Left lung (tissue), 10 donors: Measurements from ENCODE around the gene MEIOB. TPM values are rescaled to one million over a fixed set of nuclear protein-coding genes. Genes with fewer than 3 reads are reported as not detected.
A peak's percentile ranks its signal among the peaks of the same experiment; 100 is the strongest.

Experiments
- ATAC-seq: fragments of 200-7000 bp; cut with Tn5 transposase; one replicate; pipeline ENCODE4 v1.9.1; 2020; ENCODE audit warnings: moderate library complexity
- DNase-seq, 4 donors: peaks; one replicate each; pipeline ENCODE4 v3.0.0-alpha.2; 2013 to 2020
- H3K27ac ChIP-seq, 2 donors: fragments of 200-600 bp; sonication (generic) in 1 of 2; one replicate each; pipeline versions ENCODE4 v1.5.0 to v1.8.0; 2020 to 2021
- H3K27me3 ChIP-seq, 2 donors: fragments of 200-600 bp; sonication (generic) in 1 of 2; one replicate each; pipeline versions ENCODE4 v1.5.0 to v1.8.0; 2020 to 2021
- H3K36me3 ChIP-seq, 2 donors: fragments of 200-600 bp; sonication (generic) in 1 of 2; one replicate each; pipeline versions ENCODE4 v1.5.0 to v1.8.0; 2020 to 2021
- H3K4me1 ChIP-seq, 2 donors: fragments of 200-600 bp; one replicate each; pipeline ENCODE4 v1.8.0; 2021
- H3K4me3 ChIP-seq, 2 donors: fragments of 200-600 bp; sonication (generic) in 1 of 2; one replicate each; pipeline versions ENCODE4 v1.5.0 to v1.8.0; 2020 to 2021; ENCODE audit warnings: mild to moderate bottlenecking in 1 of 2
- H3K9me3 ChIP-seq, 2 donors: fragments of 200-600 bp; sonication (generic) in 1 of 2; one replicate each; pipeline versions ENCODE4 v1.5.0 to v1.8.0; 2020 to 2021
- intact Hi-C, 2 donors: fragments of 100-400 bp; cut with DNase I; formaldehyde crosslinking; loops; one replicate each; pipeline versions ENCODE4 v1.11.2 to v1.14.2; 2022
- polyA plus RNA-seq, 6 donors: library from polyadenylated mRNA; unstranded; fragments of 120-200 nt; gene quantifications; one replicate each; pipeline ENCODE4 v1.2.1, GENCODE V29; 2013; ENCODE audit not compliant: insufficient read length in 6 of 6
- total RNA-seq, 2 donors: library from RNA; stranded (reverse); fragmentation: NEBNext Ultra II Directional; extraction: Animal tissue kit (Norgen Biotek cat#: 25700); gene quantifications; one replicate each; pipeline ENCODE4 v1.2.1, GENCODE V29; 2021
- TF ChIP-seq, protein P1 (sequence below), 2 donors: fragments of 200-600 bp; sonication (generic) in 1 of 2; IDR thresholded peaks; one replicate each; pipeline versions ENCODE4 v1.5.0 to v1.8.0; 2021; ENCODE audit warnings: antibody characterized with exemption in 2 of 2
- donor health status: DM: no; HTN: yes; CAD: no.
- donor health status: DM: no; HTN: no; CAD: no.

The MEIOB gene
- total and polyA plus RNA-seq, 8 donors = 0.37 to 0.75 (median 0.59) TPM; not detected in 2

- ATAC-seq (no peak), DNase-seq (peak in 2 of 4 donors; percentile 25 to 76)
- Histone ChIP-seq H3K27ac (no peak overlapping the region), H3K4me1 (no peaks in the 10 kb centered on the region), H3K4me3 (no peak overlapping the region), H3K36me3 (peaks cover 0 to 53% of the 10 kb centered on the region in 2 donors), H3K27me3 (no peaks in the 10 kb centered on the region), H3K9me3 (no peaks in the 10 kb centered on the region)
- TF ChIP-seq, protein P1, sequence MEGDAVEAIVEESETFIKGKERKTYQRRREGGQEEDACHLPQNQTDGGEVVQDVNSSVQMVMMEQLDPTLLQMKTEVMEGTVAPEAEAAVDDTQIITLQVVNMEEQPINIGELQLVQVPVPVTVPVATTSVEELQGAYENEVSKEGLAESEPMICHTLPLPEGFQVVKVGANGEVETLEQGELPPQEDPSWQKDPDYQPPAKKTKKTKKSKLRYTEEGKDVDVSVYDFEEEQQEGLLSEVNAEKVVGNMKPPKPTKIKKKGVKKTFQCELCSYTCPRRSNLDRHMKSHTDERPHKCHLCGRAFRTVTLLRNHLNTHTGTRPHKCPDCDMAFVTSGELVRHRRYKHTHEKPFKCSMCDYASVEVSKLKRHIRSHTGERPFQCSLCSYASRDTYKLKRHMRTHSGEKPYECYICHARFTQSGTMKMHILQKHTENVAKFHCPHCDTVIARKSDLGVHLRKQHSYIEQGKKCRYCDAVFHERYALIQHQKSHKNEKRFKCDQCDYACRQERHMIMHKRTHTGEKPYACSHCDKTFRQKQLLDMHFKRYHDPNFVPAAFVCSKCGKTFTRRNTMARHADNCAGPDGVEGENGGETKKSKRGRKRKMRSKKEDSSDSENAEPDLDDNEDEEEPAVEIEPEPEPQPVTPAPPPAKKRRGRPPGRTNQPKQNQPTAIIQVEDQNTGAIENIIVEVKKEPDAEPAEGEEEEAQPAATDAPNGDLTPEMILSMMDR (IDR thresholded peaks at IDR 0.05) = no peak
- intact Hi-C loops = no loop called here
Observed at GRCh38 chr16:1791943-1792812, 79.8 kb downstream of the MEIOB start.

DNA sequence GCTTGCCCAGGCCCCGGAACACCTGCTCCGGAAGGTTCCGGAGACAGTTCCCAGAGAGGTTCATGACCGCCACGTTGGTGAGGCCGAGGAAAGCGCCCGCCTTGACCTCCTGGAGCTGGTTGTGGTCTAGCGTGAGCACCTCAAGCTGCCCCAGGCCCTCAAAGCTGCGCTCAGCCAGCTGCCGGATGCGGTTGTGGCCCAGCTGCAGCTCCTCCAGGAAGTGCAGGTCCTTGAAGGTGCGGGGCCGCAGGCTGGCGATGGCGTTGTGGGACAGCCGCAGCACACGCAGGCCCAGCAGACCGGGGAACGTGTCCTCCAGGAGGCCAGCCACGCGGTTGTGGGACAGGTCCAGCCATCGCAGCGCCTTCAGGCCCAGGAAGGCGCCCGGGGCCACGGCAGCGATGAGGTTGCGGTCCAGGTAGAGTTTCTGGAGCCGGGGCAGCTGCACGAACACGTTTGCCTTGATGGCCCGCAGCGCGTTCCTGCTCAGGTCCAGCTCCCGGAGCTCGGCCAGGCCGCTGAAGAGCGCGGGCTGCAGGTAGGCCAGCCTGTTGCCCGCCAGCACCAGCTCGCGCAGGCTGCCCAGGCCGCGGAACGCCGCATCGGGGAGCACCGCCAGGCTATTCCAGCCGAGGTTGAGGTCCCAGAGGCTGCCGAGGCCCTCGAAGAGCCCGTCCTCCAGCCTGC is 80.6 kb downstream of the MEIOB start:
- H3K4me3 ChIP-seq = no peak overlapping the region
- H3K27me3 ChIP-seq = no peaks in the 10 kb centered on the region
- H3K4me1 ChIP-seq = no peaks in the 10 kb centered on the region
- H3K36me3 ChIP-seq = peaks cover 0 to 61% of the 10 kb centered on the region in 2 donors
- TF ChIP-seq, protein P1 (IDR thresholded peaks at IDR 0.05) = no peak
- peak in 1 of 4 donors; percentile 80 for DNase-seq
- H3K9me3 ChIP-seq = no peaks in the 10 kb centered on the region
- no peak for ATAC-seq
- intact Hi-C loops = no loop called here
- no peak overlapping the region for H3K27ac ChIP-seq

GRCh38 chr16:1790611-1791255 is 81.2 kb downstream of the MEIOB start:
- ATAC-seq (no peak), DNase-seq (peak in 1 of 4 donors; percentile 72)
- H3K9me3 ChIP-seq = no peaks in the 10 kb centered on the region
- no peak overlapping the region for H3K4me3 ChIP-seq
- intact Hi-C loops = no loop called here
- H3K36me3 ChIP-seq = peaks cover 0 to 68% of the 10 kb centered on the region in 2 donors
- no peaks in the 10 kb centered on the region for H3K27me3 ChIP-seq
- peaks cover 0 to 4% of the 10 kb centered on the region in 2 donors for H3K4me1 ChIP-seq
- TF ChIP-seq, protein P1 (IDR thresholded peaks at IDR 0.05) = no peak
- no peak overlapping the region for H3K27ac ChIP-seq

DNA sequence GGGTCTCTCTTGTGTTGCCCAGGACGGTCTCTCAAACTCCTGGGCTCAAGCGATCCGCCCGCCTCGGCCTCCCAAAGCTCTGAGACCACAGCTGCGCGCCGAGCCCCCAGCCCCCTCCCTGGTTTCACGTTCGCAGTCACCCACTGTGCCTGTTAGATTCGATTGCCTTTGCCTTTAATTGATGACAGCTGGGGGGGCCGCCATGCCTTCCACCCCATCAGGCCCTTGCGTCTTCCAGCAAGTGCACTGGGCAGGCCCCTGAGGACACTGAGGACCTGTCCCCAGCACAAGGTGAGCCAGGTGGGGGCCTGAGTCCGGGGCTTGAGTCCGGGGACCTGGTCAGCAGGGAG is 81.7 kb downstream of the MEIOB start:
- ATAC-seq (no peak), DNase-seq (no peak)
- TF ChIP-seq, protein P1 (IDR thresholded peaks at IDR 0.05) = no peak
- Histone ChIP-seq H3K9me3 (no peaks in the 10 kb centered on the region), H3K27ac (no peak overlapping the region), H3K4me3 (no peak overlapping the region), H3K36me3 (peaks cover 0 to 70% of the 10 kb centered on the region in 2 donors), H3K4me1 (peaks cover 0 to 8% of the 10 kb centered on the region in 2 donors), H3K27me3 (no peaks in the 10 kb centered on the region)
- intact Hi-C loops = no loop called here

- Histone ChIP-seq H3K27me3 (no peaks in the 10 kb centered on the region), H3K9me3 (no peaks in the 10 kb centered on the region), H3K4me1 (peaks cover 0 to 12% of the 10 kb centered on the region in 2 donors), H3K27ac (no peak overlapping the region), H3K4me3 (no peak overlapping the region), H3K36me3 (peaks cover 0 to 70% of the 10 kb centered on the region in 2 donors)
- intact Hi-C loops = no loop called here
- ATAC-seq (no peak), DNase-seq (peak in 1 of 4 donors; percentile 24)
- TF ChIP-seq, protein P1 (IDR thresholded peaks at IDR 0.05) = no peak
Observed at GRCh38 chr16:1789643-1790045, 82.3 kb downstream of the MEIOB start.
